ENCODE data around the gene HHIPL2.

The HHIPL2 gene

DNA sequence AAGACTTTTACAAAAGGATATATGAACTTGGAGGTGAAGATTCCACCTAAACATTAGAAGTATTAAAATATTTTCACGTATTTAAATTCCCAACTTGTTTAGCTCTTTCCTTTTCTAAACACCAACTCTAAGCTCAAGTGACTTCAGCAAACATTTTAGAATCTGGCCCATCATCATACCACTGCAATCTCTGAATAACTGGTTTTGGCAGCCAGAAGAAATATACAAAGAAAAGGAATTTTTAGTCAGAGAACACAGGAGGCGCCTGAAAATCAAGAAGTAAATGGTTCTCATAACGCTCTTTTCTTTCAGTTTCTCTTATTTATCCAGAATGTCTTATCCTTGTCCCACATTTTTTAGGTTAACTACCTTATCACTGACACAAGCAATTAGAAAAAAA, 31.4 kb upstream of the HHIPL2 start:
- H4K20me1 ChIP-seq (ENCODE audit: insufficient read depth, low read length), result no peaks in the 10 kb centered on the region
- no peak overlapping the region for H3K27ac ChIP-seq (ENCODE audit: low read depth, low read length, poor library complexity, severe bottlenecking)
- peaks cover 10% of the 10 kb centered on the region for H3K4me1 ChIP-seq (ENCODE audit: insufficient read depth, low read length, severe bottlenecking)
- no peaks in the 10 kb centered on the region for H3K9me2 ChIP-seq (ENCODE audit: low read depth, low read length)
- no peaks in the 10 kb centered on the region for H3K9me3 ChIP-seq (ENCODE audit: low read length)
- no peak overlapping the region for H2AFZ ChIP-seq (ENCODE audit: low read length)
- peaks cover 90% of the 10 kb centered on the region for H3K36me3 ChIP-seq (ENCODE audit: insufficient read depth, low read length)
- H3K79me2 ChIP-seq (ENCODE audit: insufficient read depth, low read length), result no peaks in the 10 kb centered on the region
- H3F3A ChIP-seq (ENCODE audit: insufficient read depth, low read length), result no peaks in the 10 kb centered on the region
- no peak overlapping the region for H3K4me3 ChIP-seq (ENCODE audit: low read depth, low read length, poor library complexity, severe bottlenecking)
- no peak overlapping the region for H3K9ac ChIP-seq (ENCODE audit: low read length)
- H3K27me3 ChIP-seq (ENCODE audit: insufficient read depth, low read length), result no peaks in the 10 kb centered on the region
- no peak overlapping the region for H3K4me2 ChIP-seq (ENCODE audit: low read length)
- TF ChIP-seq, protein P1, sequence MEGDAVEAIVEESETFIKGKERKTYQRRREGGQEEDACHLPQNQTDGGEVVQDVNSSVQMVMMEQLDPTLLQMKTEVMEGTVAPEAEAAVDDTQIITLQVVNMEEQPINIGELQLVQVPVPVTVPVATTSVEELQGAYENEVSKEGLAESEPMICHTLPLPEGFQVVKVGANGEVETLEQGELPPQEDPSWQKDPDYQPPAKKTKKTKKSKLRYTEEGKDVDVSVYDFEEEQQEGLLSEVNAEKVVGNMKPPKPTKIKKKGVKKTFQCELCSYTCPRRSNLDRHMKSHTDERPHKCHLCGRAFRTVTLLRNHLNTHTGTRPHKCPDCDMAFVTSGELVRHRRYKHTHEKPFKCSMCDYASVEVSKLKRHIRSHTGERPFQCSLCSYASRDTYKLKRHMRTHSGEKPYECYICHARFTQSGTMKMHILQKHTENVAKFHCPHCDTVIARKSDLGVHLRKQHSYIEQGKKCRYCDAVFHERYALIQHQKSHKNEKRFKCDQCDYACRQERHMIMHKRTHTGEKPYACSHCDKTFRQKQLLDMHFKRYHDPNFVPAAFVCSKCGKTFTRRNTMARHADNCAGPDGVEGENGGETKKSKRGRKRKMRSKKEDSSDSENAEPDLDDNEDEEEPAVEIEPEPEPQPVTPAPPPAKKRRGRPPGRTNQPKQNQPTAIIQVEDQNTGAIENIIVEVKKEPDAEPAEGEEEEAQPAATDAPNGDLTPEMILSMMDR (IDR thresholded peaks at IDR 0.05; ENCODE audit: low read length), result no peak
- TF ChIP-seq EZH2 (IDR thresholded peaks at IDR 0.05; ENCODE audit: borderline replicate concordance, low read length), result no peak

DNA sequence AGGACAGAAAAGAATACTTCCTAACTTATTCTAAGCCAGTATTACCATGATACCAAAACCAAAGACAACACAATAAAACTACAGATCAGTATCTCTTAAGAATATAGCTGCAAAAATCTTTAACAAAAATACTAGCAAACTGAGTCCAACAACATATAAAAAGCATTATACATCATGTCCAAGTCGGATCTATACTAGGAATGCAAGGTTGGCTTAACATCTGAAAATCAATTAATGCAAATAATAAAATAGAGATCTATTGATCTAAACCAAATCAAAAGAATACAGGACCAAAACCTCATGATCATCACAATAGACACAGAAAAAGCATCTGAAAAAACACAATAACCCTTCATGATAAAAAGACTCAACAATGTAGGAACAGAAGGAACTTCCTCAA, 22.9 kb upstream of the HHIPL2 start:
- Histone ChIP-seq H3K27me3 (ENCODE audit: insufficient read depth, low read length) (no peaks in the 10 kb centered on the region), H3K9me3 (ENCODE audit: low read length) (no peaks in the 10 kb centered on the region), H3K36me3 (ENCODE audit: insufficient read depth, low read length) (peaks cover 91% of the 10 kb centered on the region), H3K9me2 (ENCODE audit: low read depth, low read length) (no peaks in the 10 kb centered on the region), H2AFZ (ENCODE audit: low read length) (no peak overlapping the region), H3K79me2 (ENCODE audit: insufficient read depth, low read length) (no peaks in the 10 kb centered on the region), H3K4me2 (ENCODE audit: low read length) (no peak overlapping the region), H3K4me1 (ENCODE audit: insufficient read depth, low read length, severe bottlenecking) (no peaks in the 10 kb centered on the region), H3K4me3 (ENCODE audit: low read depth, low read length, poor library complexity, severe bottlenecking) (no peak overlapping the region), H3F3A (ENCODE audit: insufficient read depth, low read length) (no peaks in the 10 kb centered on the region), H3K27ac (ENCODE audit: low read depth, low read length, poor library complexity, severe bottlenecking) (no peak overlapping the region), H3K9ac (ENCODE audit: low read length) (no peak overlapping the region), H4K20me1 (ENCODE audit: insufficient read depth, low read length) (no peaks in the 10 kb centered on the region)
- TF ChIP-seq, protein P1 (IDR thresholded peaks at IDR 0.05; ENCODE audit: low read length), result no peak
- no peak for TF ChIP-seq EZH2 (IDR thresholded peaks at IDR 0.05; ENCODE audit: borderline replicate concordance, low read length)

DNA sequence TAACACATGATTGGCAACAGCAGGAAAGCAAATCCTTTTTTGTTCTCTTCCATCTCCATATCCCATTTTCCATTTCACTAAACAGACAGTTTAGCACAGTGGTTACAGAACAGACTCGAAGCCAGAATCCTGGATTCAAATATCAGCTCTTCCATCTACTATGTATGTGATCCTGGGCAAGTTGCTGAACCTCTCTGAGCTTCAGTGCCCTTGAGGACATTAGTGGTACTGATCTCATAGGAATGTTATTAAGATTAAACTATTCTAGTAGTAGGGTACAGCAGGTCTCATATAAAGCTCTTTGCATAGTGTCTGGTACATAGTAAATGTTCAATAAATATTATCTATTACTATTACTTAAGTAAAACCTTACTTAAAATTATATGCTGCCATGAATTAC, 13.8 kb upstream of the HHIPL2 start:
- Histone ChIP-seq H3K27me3 (ENCODE audit: insufficient read depth, low read length) (no peaks in the 10 kb centered on the region), H3K4me2 (ENCODE audit: low read length) (no peak overlapping the region), H3K4me1 (ENCODE audit: insufficient read depth, low read length, severe bottlenecking) (no peaks in the 10 kb centered on the region), H3K9ac (ENCODE audit: low read length) (no peak overlapping the region), H3K36me3 (ENCODE audit: insufficient read depth, low read length) (peaks cover 59% of the 10 kb centered on the region), H3K9me3 (ENCODE audit: low read length) (no peaks in the 10 kb centered on the region), H4K20me1 (ENCODE audit: insufficient read depth, low read length) (no peaks in the 10 kb centered on the region), H3K4me3 (ENCODE audit: low read depth, low read length, poor library complexity, severe bottlenecking) (no peak overlapping the region), H2AFZ (ENCODE audit: low read length) (no peak overlapping the region), H3K27ac (ENCODE audit: low read depth, low read length, poor library complexity, severe bottlenecking) (no peak overlapping the region), H3F3A (ENCODE audit: insufficient read depth, low read length) (no peaks in the 10 kb centered on the region), H3K79me2 (ENCODE audit: insufficient read depth, low read length) (no peaks in the 10 kb centered on the region), H3K9me2 (ENCODE audit: low read depth, low read length) (no peaks in the 10 kb centered on the region)
- TF ChIP-seq, protein P1 (IDR thresholded peaks at IDR 0.05; ENCODE audit: low read length), result no peak
- TF ChIP-seq EZH2 (IDR thresholded peaks at IDR 0.05; ENCODE audit: borderline replicate concordance, low read length), result no peak

Measured in OCI-LY1 (cell line).